Endothelial cell (in vitro differentiated cells): ENCODE results near the gene L1TD1. TPM values are rescaled to one million over a fixed set of nuclear protein-coding genes. Genes with fewer than 3 reads are reported as not detected.

Experiments
- DNase-seq: peaks from one replicate; pipeline ENCODE4 v3.0.0; 2021; ENCODE audit warnings: low spot score
- H3K27ac Mint-ChIP-seq: one replicate; pipeline ENCODE4 v1.8.0; 2021; ENCODE audit warnings: mixed read lengths, inconsistent platforms; ENCODE audit not compliant: unreplicated experiment
- H3K27me3 Mint-ChIP-seq: one replicate; pipeline ENCODE4 v1.8.0; 2021; ENCODE audit warnings: mild to moderate bottlenecking, moderate library complexity, mixed read lengths, inconsistent platforms; ENCODE audit not compliant: unreplicated experiment
- H3K36me3 Mint-ChIP-seq: one replicate; pipeline ENCODE4 v1.8.0; 2021; ENCODE audit warnings: mild to moderate bottlenecking, low read depth, mixed read lengths, inconsistent platforms; ENCODE audit not compliant: unreplicated experiment
- H3K4me1 Mint-ChIP-seq: one replicate; pipeline ENCODE4 v1.8.0; 2021; ENCODE audit warnings: mild to moderate bottlenecking, mixed read lengths, inconsistent platforms; ENCODE audit not compliant: unreplicated experiment
- H3K4me3 Mint-ChIP-seq: one replicate; pipeline ENCODE4 v1.8.0; 2021; ENCODE audit warnings: mild to moderate bottlenecking, mixed read lengths, inconsistent platforms; ENCODE audit not compliant: unreplicated experiment
- H3K9me3 Mint-ChIP-seq: one replicate; pipeline ENCODE4 v1.8.0; 2021; ENCODE audit warnings: mixed read lengths, inconsistent platforms; ENCODE audit not compliant: unreplicated experiment
- total RNA-seq: library from RNA; stranded (reverse); fragmentation: NEBNext Ultra II Directional; extraction: Animal tissue kit (Norgen Biotek cat#: 25700); gene quantifications from one replicate; pipeline ENCODE4 v1.2.1, GENCODE V29; 2021; ENCODE audit not compliant: unreplicated experiment
- TF ChIP-seq, protein P1 (sequence below): fragments of 200-600 bp; sonication (generic); IDR thresholded peaks from one replicate; pipeline ENCODE4 v1.5.0; 2021; ENCODE audit warnings: antibody characterized with exemption; ENCODE audit not compliant: unreplicated experiment

The L1TD1 gene
- total RNA-seq, 1 donor from 2014 or later, result 50.1 TPM

DNA sequence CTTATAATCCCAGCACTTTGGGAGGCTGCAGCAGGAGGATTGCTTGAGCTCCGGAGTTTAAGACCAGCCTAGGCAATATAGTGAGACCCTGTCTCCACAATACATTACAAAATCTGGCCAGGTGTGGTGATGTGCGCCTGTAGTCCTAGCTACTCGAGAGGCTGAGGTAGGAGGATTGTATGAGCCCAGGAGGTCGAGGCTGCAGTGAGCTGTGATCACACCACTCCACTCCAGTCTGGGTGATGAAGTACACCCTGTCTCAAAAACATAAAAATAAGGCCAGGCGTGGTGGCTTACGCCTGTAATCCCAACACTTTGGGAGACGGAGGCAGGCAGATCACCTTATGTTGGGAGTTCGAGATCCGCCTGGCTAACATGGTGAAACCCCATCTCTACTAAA lies 27.7 kb downstream of the L1TD1 start:
- Mint-ChIP-seq H3K4me1 (no peaks in the 10 kb centered on the region), H3K9me3 (no peaks in the 10 kb centered on the region), H3K36me3 (no peaks in the 10 kb centered on the region), H3K27ac (no peak overlapping the region), H3K27me3 (no peaks in the 10 kb centered on the region), H3K4me3 (no peak overlapping the region)
- TF ChIP-seq, protein P1, sequence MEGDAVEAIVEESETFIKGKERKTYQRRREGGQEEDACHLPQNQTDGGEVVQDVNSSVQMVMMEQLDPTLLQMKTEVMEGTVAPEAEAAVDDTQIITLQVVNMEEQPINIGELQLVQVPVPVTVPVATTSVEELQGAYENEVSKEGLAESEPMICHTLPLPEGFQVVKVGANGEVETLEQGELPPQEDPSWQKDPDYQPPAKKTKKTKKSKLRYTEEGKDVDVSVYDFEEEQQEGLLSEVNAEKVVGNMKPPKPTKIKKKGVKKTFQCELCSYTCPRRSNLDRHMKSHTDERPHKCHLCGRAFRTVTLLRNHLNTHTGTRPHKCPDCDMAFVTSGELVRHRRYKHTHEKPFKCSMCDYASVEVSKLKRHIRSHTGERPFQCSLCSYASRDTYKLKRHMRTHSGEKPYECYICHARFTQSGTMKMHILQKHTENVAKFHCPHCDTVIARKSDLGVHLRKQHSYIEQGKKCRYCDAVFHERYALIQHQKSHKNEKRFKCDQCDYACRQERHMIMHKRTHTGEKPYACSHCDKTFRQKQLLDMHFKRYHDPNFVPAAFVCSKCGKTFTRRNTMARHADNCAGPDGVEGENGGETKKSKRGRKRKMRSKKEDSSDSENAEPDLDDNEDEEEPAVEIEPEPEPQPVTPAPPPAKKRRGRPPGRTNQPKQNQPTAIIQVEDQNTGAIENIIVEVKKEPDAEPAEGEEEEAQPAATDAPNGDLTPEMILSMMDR, result no peak
- DNase-seq, result no peak

GRCh38 chr1:62224182-62224581 lies 29.5 kb downstream of the L1TD1 start:
- H3K4me3 Mint-ChIP-seq, result no peak overlapping the region
- no peaks in the 10 kb centered on the region for H3K9me3 Mint-ChIP-seq
- H3K27ac Mint-ChIP-seq, result no peak overlapping the region
- H3K27me3 Mint-ChIP-seq, result no peaks in the 10 kb centered on the region
- H3K4me1 Mint-ChIP-seq, result peaks cover 9% of the 10 kb centered on the region
- TF ChIP-seq, protein P1, result no peak
- no peaks in the 10 kb centered on the region for H3K36me3 Mint-ChIP-seq
- DNase-seq, result no peak

DNA sequence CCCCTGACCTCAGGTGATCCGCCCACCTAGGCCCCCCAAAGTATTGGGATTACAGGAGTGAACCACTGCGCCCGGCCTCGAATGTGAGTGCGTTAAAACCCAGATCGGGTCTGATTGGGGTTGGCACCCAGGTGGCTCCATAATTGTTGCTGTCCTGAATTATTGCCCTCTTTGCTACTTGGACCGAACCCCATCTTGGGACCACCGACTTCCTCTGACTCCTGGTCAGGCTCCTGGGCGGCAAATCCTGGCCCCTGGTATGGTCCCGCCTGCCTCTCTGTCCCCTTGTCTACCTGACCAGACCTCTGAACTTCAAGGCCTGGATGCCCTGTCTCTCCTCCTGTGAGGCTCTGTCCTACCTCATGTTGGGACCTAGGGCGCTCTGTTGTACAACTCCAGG lies 32.8 kb downstream of the L1TD1 start:
- Mint-ChIP-seq H3K36me3 (peaks cover 12% of the 10 kb centered on the region), H3K4me1 (peaks cover 14% of the 10 kb centered on the region), H3K27me3 (no peaks in the 10 kb centered on the region), H3K4me3 (no peak overlapping the region), H3K9me3 (no peaks in the 10 kb centered on the region), H3K27ac (no peak overlapping the region)
- DNase-seq, result no peak
- TF ChIP-seq, protein P1, result no peak

GRCh38 chr1:62228136-62228882 lies 33.7 kb downstream of the L1TD1 start:
- H3K4me3 Mint-ChIP-seq, result no peak overlapping the region
- DNase-seq, result no peak
- H3K9me3 Mint-ChIP-seq, result no peaks in the 10 kb centered on the region
- H3K27ac Mint-ChIP-seq, result no peak overlapping the region
- peaks cover 12% of the 10 kb centered on the region for H3K36me3 Mint-ChIP-seq
- peaks cover 14% of the 10 kb centered on the region for H3K4me1 Mint-ChIP-seq
- TF ChIP-seq, protein P1, result no peak
- H3K27me3 Mint-ChIP-seq, result no peaks in the 10 kb centered on the region

DNA sequence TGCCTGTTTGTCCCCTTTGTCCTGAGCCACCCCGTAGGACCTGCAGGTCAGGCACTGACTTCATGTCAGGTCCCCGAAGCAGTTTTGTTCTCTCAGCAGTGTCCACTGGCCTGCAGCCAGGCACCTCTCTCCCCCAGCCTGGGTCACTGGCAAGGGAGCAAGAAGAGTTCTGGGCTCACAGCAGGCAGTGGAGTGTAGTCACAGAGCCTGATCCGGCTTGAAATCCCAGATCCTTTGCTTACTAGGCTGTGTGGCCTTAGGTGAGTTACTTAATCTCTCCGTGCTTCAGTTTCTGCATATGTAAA lies 34.2 kb downstream of the L1TD1 start:
- Mint-ChIP-seq H3K9me3 (no peaks in the 10 kb centered on the region), H3K4me1 (peaks cover 14% of the 10 kb centered on the region), H3K27me3 (no peaks in the 10 kb centered on the region), H3K36me3 (peaks cover 12% of the 10 kb centered on the region), H3K27ac (no peak overlapping the region), H3K4me3 (no peak overlapping the region)
- TF ChIP-seq, protein P1, result no peak
- no peak for DNase-seq
